Measurements from ENCODE around the gene EPOP. TPM values are rescaled to one million over a fixed set of nuclear protein-coding genes. Genes with fewer than 3 reads are reported as not detected.

Gene EPOP
- total and polyA plus RNA-seq, 2 of the 13 experiments (the other 11 are each of a cell fraction or from before 2014, with no cell fraction given), result 14.7 to 37.8 TPM

DNA sequence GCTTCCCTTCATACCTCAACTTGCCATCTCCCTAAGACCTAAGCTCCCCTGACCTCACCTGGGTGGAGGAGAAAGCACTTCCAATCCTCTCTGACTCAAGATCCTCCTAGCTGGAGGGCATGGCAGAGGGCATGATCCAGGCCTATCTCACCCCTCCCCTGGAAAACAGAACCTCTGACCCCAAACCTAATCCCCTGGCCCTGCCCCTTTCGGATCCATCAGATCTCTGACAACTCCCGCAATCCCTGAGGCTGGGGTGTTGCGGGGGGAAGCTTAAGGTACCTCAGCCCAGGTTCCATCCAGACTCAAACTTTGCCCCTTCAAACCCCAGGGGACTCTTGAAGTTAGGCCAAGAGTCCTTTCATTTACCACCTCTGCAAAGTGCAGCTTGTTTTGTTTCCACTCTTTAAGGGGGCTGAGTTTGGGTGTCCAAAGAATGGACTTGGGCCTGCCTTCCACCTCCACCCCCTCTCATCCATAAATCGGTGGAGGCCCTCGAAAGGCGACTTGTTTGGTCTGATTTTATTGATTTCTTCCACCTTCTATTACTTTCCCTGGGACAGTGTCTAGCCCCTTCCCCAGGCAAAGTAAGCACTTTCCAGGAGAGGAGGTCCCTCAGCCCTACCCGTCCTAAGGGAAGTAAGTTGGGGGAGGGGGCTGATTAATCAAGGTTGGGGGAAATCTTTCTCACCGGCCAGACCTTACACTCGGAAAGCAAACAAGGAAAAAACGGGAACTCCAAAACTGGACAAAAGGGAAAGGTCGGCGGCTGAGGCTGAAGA is 2.6 kb downstream of the EPOP start (continued):
- TF ChIP-seq, protein P1, sequence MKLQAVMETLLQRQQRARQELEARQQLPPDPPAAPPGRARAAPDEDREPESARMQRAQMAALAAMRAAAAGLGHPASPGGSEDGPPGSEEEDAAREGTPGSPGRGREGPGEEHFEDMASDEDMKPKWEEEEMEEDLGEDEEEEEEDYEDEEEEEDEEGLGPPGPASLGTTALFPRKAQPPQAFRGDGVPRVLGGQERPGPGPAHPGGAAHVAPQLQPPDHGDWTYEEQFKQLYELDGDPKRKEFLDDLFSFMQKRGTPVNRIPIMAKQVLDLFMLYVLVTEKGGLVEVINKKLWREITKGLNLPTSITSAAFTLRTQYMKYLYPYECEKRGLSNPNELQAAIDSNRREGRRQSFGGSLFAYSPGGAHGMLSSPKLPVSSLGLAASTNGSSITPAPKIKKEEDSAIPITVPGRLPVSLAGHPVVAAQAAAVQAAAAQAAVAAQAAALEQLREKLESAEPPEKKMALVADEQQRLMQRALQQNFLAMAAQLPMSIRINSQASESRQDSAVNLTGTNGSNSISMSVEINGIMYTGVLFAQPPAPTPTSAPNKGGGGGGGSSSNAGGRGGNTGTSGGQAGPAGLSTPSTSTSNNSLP (IDR thresholded peaks at IDR 0.05; ENCODE audit: low read depth, low read length), result peak; percentile 81
- peak in 1 of 2 experiments; percentile 45; a peak in 1 of 4 replicates for TF ChIP-seq NR2F1 (CRISPR knock-in tag; IDR thresholded peaks at IDR 0.05)
- TF ChIP-seq STAT5B (CRISPR knock-in tag; IDR thresholded peaks at IDR 0.05), result 0 out of 2 replicates have a peak, but pooled peaks have one; percentile 36
- TF ChIP-seq, protein P2, sequence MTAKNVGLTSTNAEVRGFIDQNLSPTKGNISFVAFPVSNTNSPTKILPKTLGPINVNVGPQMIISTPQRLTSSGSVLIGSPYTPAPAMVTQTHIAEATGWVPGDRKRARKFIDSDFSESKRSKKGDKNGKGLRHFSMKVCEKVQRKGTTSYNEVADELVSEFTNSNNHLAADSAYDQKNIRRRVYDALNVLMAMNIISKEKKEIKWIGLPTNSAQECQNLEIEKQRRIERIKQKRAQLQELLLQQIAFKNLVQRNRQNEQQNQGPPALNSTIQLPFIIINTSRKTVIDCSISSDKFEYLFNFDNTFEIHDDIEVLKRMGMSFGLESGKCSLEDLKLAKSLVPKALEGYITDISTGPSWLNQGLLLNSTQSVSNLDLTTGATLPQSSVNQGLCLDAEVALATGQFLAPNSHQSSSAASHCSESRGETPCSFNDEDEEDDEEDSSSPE (CRISPR knock-in tag; IDR thresholded peaks at IDR 0.05), result no peak
- TF ChIP-seq POLR2AphosphoS2 (IDR thresholded peaks at IDR 0.05; ENCODE audit: low read depth, low read length), result peak; percentile 71; the same call in 1 of the 2 replicates
- TF ChIP-seq NCOA1 (CRISPR knock-in tag; IDR thresholded peaks at IDR 0.05), result peak; percentile 87
- TF ChIP-seq HOXA3 (CRISPR knock-in tag; IDR thresholded peaks at IDR 0.05), result peak; percentile 16; the same call in 1 of the 2 replicates
- TF ChIP-seq ZNF124 (CRISPR knock-in tag; IDR thresholded peaks at IDR 0.05), result no peak; the same call in 1 of the 2 replicates
- TF ChIP-seq FOXC1 (CRISPR knock-in tag; IDR thresholded peaks at IDR 0.05; ENCODE audit: borderline replicate concordance), result peak; percentile 76; the same call in 1 of the 2 replicates
- 0 out of 2 replicates have a peak, but pooled peaks have one; percentile 7 for TF ChIP-seq TAF1 (CRISPR knock-in tag; IDR thresholded peaks at IDR 0.05)
- 0 out of 2 replicates have a peak, but pooled peaks have one; percentile 11 for TF ChIP-seq RXRB (CRISPR knock-in tag; IDR thresholded peaks at IDR 0.05; ENCODE audit: borderline replicate concordance)
- TF ChIP-seq, protein P3, sequence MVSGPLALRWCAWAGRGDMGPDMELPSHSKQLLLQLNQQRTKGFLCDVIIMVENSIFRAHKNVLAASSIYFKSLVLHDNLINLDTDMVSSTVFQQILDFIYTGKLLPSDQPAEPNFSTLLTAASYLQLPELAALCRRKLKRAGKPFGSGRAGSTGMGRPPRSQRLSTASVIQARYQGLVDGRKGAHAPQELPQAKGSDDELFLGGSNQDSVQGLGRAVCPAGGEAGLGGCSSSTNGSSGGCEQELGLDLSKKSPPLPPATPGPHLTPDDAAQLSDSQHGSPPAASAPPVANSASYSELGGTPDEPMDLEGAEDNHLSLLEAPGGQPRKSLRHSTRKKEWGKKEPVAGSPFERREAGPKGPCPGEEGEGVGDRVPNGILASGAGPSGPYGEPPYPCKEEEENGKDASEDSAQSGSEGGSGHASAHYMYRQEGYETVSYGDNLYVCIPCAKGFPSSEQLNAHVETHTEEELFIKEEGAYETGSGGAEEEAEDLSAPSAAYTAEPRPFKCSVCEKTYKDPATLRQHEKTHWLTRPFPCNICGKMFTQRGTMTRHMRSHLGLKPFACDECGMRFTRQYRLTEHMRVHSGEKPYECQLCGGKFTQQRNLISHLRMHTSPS (CRISPR knock-in tag; IDR thresholded peaks at IDR 0.05; ENCODE audit: low read depth), result peak; percentile 22; the same call in 1 of the 2 replicates
- TF ChIP-seq TARDBP (CRISPR knock-in tag; IDR thresholded peaks at IDR 0.05), result peak; percentile 62; the same call in 1 of the 2 replicates
- TF ChIP-seq NFKBIZ (CRISPR knock-in tag; IDR thresholded peaks at IDR 0.05), result 0 out of 2 replicates have a peak, but pooled peaks have one; percentile 38
- peak; percentile 13 for TF ChIP-seq XRCC5 (optimal IDR thresholded peaks at IDR 0.05; ENCODE audit: low read length)
- TF ChIP-seq, protein P4, sequence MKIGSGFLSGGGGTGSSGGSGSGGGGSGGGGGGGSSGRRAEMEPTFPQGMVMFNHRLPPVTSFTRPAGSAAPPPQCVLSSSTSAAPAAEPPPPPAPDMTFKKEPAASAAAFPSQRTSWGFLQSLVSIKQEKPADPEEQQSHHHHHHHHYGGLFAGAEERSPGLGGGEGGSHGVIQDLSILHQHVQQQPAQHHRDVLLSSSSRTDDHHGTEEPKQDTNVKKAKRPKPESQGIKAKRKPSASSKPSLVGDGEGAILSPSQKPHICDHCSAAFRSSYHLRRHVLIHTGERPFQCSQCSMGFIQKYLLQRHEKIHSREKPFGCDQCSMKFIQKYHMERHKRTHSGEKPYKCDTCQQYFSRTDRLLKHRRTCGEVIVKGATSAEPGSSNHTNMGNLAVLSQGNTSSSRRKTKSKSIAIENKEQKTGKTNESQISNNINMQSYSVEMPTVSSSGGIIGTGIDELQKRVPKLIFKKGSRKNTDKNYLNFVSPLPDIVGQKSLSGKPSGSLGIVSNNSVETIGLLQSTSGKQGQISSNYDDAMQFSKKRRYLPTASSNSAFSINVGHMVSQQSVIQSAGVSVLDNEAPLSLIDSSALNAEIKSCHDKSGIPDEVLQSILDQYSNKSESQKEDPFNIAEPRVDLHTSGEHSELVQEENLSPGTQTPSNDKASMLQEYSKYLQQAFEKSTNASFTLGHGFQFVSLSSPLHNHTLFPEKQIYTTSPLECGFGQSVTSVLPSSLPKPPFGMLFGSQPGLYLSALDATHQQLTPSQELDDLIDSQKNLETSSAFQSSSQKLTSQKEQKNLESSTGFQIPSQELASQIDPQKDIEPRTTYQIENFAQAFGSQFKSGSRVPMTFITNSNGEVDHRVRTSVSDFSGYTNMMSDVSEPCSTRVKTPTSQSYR (CRISPR knock-in tag; IDR thresholded peaks at IDR 0.05; ENCODE audit: borderline replicate concordance), result 0 out of 2 replicates have a peak, but pooled peaks have one; percentile 44
- TF ChIP-seq SRF (IDR thresholded peaks at IDR 0.05; ENCODE audit: low read depth, low read length), result peak; percentile 88
- TF ChIP-seq RBM39 (IDR thresholded peaks at IDR 0.05; ENCODE audit: low read depth, low read length, poor library complexity, severe bottlenecking), result peak; percentile 32
- peak; percentile 49; the same call in 1 of the 2 replicates for TF ChIP-seq REPIN1 (CRISPR knock-in tag; IDR thresholded peaks at IDR 0.05; ENCODE audit: borderline replicate concordance, low read depth)
- peak; percentile 45; the same call in 1 of the 2 replicates for TF ChIP-seq MIXL1 (CRISPR knock-in tag; IDR thresholded peaks at IDR 0.05)
